OCI-LY1 (cell line): Measurements from ENCODE around the gene KCP.

Experiments
- CTCF ChIP-seq: fragments of 200-600 bp; sonication (generic), shearing (Covaris generic); IDR thresholded peaks from 2 replicates; pipeline ENCODE4 v1.5.1; 2017; ENCODE audit warnings: mild to moderate bottlenecking, antibody characterized with exemption, low read length, moderate library complexity, mixed read lengths
- EZH2 ChIP-seq: fragments of 200-600 bp; sonication (generic), shearing (Covaris generic); IDR thresholded peaks from 2 replicates; pipeline ENCODE4 v1.8.0; 2017; ENCODE audit warnings: borderline replicate concordance, mixed run types, mild to moderate bottlenecking, antibody characterized with exemption, low read length, moderate library complexity, mixed read lengths

GRCh38 chr7:128879939-128880746, 30.4 kb downstream of the KCP start:
- TF ChIP-seq CTCF (peak; percentile 48; the same call in 1 of the 2 replicates), EZH2 (no peak)
